Activated CD4-positive, alpha-beta T cell treated with anti-CD3 and anti-CD28 coated beads, Interleukin-2, amount 50 U/mL, for 24 hours (primary cell): Measurements from ENCODE around the gene POU5F2.

Experiments
- DNase-seq, 2 donors: peaks; one replicate each; pipeline ENCODE4 v3.0.0-alpha.2; 2020; ENCODE audit warnings: low read depth in 1 of 2, low spot score in 1 of 2

Gene POU5F2

GRCh38 chr5:93716453-93716852 lies 24.9 kb downstream of the POU5F2 start:
- DNase-seq: no peak

GRCh38 chr5:93715761-93716160 lies 25.6 kb downstream of the POU5F2 start:
- no peak for DNase-seq

- no peak for DNase-seq
Observed at GRCh38 chr5:93715327-93715726, 26.1 kb downstream of the POU5F2 start.

- no peak for DNase-seq
Observed at GRCh38 chr5:93708442-93708841, 33.0 kb downstream of the POU5F2 start.

GRCh38 chr5:93705896-93706295 lies 35.5 kb downstream of the POU5F2 start:
- no peak for DNase-seq

- DNase-seq: no peak
Observed at GRCh38 chr5:93704996-93705395, 36.4 kb downstream of the POU5F2 start.

GRCh38 chr5:93691997-93692396 lies 49.4 kb downstream of the POU5F2 start:
- no peak for DNase-seq
